AG09309 (cell line): ENCODE data around the gene ZFP42.

ENCODE experiments used
- DNase-seq: peaks from one replicate; pipeline ENCODE4 v3.0.0-alpha.2; 2010; ENCODE audit warnings: low read depth
- H3K4me3 ChIP-seq: 2 replicates; pipeline ENCODE4 v1.5.1; 2011; ENCODE audit warnings: mild to moderate bottlenecking, low read depth, low read length, moderate library complexity; ENCODE audit not compliant: control insufficient read depth
- TF ChIP-seq, protein P1 (sequence below): IDR thresholded peaks from 2 replicates; pipeline ENCODE4 v1.5.1; 2011; ENCODE audit warnings: mild to moderate bottlenecking, low read depth, low read length, inconsistent platforms; ENCODE audit not compliant: insufficient read depth, control insufficient read depth; ENCODE audit errors: missing control alignments

ZFP42 gene

DNA sequence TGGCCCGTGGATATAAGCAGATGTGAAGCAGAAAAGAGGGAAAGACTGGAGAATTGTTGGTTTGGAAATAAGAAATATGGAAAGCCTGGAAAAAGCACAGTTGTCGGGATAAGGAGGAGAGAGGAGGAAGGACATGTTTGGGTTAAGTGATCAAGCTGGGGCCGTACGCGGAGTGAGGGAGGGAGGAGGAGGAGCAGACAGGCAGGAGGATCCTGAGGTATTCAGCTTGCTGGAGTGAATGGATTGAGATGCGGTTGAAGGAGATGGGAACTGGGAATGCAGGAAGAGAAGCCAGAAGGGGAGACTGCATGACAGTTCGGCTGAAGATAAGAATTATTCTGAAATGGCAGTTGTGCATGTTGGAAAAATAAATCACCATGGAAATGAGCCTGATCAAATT, 21.2 kb downstream of the ZFP42 start:
- TF ChIP-seq, protein P1, sequence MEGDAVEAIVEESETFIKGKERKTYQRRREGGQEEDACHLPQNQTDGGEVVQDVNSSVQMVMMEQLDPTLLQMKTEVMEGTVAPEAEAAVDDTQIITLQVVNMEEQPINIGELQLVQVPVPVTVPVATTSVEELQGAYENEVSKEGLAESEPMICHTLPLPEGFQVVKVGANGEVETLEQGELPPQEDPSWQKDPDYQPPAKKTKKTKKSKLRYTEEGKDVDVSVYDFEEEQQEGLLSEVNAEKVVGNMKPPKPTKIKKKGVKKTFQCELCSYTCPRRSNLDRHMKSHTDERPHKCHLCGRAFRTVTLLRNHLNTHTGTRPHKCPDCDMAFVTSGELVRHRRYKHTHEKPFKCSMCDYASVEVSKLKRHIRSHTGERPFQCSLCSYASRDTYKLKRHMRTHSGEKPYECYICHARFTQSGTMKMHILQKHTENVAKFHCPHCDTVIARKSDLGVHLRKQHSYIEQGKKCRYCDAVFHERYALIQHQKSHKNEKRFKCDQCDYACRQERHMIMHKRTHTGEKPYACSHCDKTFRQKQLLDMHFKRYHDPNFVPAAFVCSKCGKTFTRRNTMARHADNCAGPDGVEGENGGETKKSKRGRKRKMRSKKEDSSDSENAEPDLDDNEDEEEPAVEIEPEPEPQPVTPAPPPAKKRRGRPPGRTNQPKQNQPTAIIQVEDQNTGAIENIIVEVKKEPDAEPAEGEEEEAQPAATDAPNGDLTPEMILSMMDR: no peak
- no peak overlapping the region for H3K4me3 ChIP-seq
- no peak for DNase-seq

DNA sequence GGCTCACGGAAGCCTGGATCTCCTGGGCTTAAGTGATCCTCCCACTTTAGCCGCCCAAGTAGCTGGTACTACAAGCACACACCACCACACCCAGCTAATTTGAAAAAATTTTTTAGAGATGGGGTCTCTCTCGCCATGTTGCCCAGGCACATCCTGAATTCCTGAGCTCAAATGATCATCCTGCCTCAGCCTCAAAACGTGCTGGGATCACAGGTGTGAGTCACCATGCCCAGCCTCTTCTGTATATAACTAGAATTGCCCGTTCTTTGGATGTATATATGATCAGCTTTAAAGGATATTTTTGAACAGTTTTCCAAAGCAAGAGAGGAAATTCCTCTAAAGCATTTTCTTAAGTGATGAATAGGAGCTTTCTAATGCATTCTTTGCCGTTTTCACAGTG, 22.7 kb downstream of the ZFP42 start:
- no peak for DNase-seq
- no peak overlapping the region for H3K4me3 ChIP-seq
- TF ChIP-seq, protein P1: no peak

DNA sequence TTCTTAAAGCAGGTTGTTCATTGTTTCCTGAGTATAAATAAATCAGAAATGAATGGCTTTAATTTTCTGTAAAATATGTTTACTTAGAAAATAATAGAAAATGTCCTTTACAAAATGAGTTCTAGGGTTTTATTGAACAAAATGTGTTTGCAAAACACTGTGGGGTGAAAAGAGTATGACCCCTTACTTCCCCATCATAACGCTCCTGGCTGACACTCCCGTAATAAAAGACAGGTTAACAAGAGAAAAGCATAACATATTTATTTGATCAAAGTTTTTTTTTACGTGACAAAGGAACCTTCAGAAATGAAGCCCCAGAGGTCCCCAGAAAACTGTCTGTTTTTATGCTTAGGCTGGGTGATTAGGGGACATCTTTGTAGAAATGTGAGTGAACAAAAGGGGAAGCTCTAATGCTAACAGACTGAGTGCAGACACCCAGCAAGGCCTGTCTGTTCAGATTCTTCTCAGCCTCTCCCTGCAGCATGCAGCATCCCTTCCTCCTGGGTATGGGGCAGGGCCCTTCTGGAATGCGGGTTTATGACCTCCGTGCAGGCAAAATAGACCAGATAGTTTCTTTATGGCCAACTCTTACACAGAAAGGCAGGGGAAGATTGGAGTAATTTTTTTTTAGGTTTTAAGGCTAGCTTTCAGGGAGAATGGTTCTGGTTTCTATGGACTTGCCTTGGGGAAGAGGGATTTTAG, 26.1 kb downstream of the ZFP42 start:
- DNase-seq: no peak
- TF ChIP-seq, protein P1: no peak
- H3K4me3 ChIP-seq: no peak overlapping the region

DNA sequence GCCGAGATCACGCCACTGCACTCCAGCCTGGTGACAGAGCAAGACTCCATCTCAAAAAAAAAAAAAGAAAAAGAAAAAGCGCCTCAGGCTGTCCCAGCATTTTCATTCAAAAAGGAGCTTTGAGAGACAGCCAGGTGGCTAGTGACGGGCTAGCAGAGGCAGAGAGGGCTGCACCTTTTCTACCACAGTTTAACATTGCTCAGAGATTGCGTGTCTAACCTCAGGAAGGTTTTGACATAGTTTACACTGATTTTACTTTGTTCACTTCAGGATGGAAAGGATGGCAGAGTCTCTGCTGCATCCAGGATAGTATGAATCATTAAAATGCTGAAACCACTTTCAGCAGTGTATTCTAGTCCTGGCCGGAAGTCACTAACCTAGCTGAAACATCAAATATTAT, 28.1 kb downstream of the ZFP42 start:
- H3K4me3 ChIP-seq: no peak overlapping the region
- TF ChIP-seq, protein P1: no peak
- DNase-seq: no peak

DNA sequence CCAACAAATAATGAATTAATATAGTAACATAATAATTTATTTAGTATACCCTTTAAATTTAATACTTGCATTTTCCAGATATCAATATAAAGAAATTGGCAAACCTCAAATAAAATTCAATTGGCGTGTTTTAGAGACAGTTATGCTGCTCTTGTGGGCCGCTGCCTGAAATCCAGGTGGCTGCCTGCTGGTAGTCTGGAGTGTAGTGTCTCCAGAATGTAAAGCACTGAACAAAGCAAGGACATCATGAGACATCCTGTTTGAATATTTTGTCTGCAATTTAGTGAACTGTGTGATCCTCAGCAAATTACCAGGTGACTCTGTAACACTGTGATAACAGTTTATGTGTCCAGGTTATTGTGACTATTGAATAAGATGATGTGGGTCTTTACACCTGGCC, 29.9 kb downstream of the ZFP42 start:
- TF ChIP-seq, protein P1: no peak
- no peak for DNase-seq

DNA sequence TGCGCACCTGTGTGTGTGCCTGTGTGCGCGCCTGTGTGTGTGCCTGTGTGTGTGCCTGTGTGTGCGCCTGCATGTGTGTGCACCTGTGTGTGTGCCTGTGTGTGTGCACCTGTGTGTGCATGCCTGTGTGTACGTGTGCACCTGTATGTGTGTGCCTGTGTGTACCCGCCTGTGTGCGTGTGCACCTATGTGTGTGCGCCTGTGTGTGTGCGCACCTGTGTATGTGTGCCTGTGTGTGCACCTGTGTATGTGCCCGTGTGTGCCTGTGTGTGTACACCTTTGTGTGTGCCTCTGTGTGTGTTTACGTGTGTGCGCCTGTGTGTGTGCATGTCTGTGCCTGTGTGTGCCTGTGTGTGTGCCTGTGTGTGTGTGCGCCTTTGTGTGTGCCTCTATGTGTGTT, 33.5 kb downstream of the ZFP42 start:
- no peak overlapping the region for H3K4me3 ChIP-seq
- TF ChIP-seq, protein P1: no peak
- DNase-seq: no peak

More for the DNA sequence above, 29.9 kb downstream of the ZFP42 start:
- no peak overlapping the region for H3K4me3 ChIP-seq
